ENCODE data around the gene PRAMEF17.
A peak's percentile ranks its signal among the peaks of the same experiment; 100 is the strongest.
"Not testable (repeated sequence)": the region's sequence is repeated elsewhere in the genome, so short reads cannot be mapped to it uniquely, and the experiment has no call there.

Gene PRAMEF17

GRCh38 chr1:13389332-13389731 lies at the start of gene PRAMEF17:
Gene PRAMEF17 (plus strand): TSS chr1:13389632. CDS start chr1:13389658, 26 bp downstream.
- not testable (repeated sequence) for DNase-seq

- not testable (repeated sequence) for DNase-seq
Measured at GRCh38 chr1:13342496-13342895, 46.9 kb upstream of the PRAMEF17 start.

- DNase-seq: not testable (repeated sequence)
Measured at GRCh38 chr1:13347034-13347433, 42.4 kb upstream of the PRAMEF17 start, which contains the start of gene PRAMEF14. Gene PRAMEF14 (minus strand): TSS chr1:13347134. CDS start chr1:13345314, 1,820 bp downstream.

GRCh38 chr1:13353476-13353875 lies 36.0 kb upstream of the PRAMEF17 start:
- DNase-seq: not testable (repeated sequence)

GRCh38 chr1:13354475-13354874 lies 35.0 kb upstream of the PRAMEF17 start:
- DNase-seq: not testable (repeated sequence)

GRCh38 chr1:13356774-13357173 lies 32.7 kb upstream of the PRAMEF17 start:
- peak; percentile 31 for DNase-seq

- DNase-seq: not testable (repeated sequence)
Measured at GRCh38 chr1:13362364-13362763, 27.1 kb upstream of the PRAMEF17 start.

- DNase-seq: not testable (repeated sequence)
Measured at GRCh38 chr1:13364928-13365327, 24.5 kb upstream of the PRAMEF17 start.

- DNase-seq: not testable (repeated sequence)
Measured at GRCh38 chr1:13366536-13366935, 22.9 kb upstream of the PRAMEF17 start.

GRCh38 chr1:13368544-13368943 lies 20.9 kb upstream of the PRAMEF17 start:
- not testable (repeated sequence) for DNase-seq

- not testable (repeated sequence) for DNase-seq
Measured at GRCh38 chr1:13378983-13379382, 10.4 kb upstream of the PRAMEF17 start.

- DNase-seq: not testable (repeated sequence)
Measured at GRCh38 chr1:13380380-13380779, 9.1 kb upstream of the PRAMEF17 start.

- DNase-seq: not testable (repeated sequence)
Measured at GRCh38 chr1:13393004-13393403, 3.6 kb downstream of the PRAMEF17 start.

GRCh38 chr1:13394761-13395160 lies 5.3 kb downstream of the PRAMEF17 start:
- DNase-seq: not testable (repeated sequence)

- not testable (repeated sequence) for DNase-seq
Measured at GRCh38 chr1:13395311-13395710, 5.9 kb downstream of the PRAMEF17 start.

GRCh38 chr1:13407811-13408210 lies 18.4 kb downstream of the PRAMEF17 start:
- no peak for DNase-seq

- not testable (repeated sequence) for DNase-seq
Measured at GRCh38 chr1:13410150-13410549, 20.7 kb downstream of the PRAMEF17 start, which contains the start of gene PRAMEF20. Gene PRAMEF20 (plus strand): TSS chr1:13410450. CDS start chr1:13416355, 5,905 bp downstream.

- no peak for DNase-seq
Measured at GRCh38 chr1:13430495-13430894, 41.1 kb downstream of the PRAMEF17 start.

- no peak for DNase-seq
Measured at GRCh38 chr1:13432251-13432650, 42.8 kb downstream of the PRAMEF17 start.

GRCh38 chr1:13433694-13434358 lies 44.4 kb downstream of the PRAMEF17 start:
- not testable (repeated sequence) for DNase-seq

GRCh38 chr1:13435458-13435857 lies 46.0 kb downstream of the PRAMEF17 start:
- DNase-seq: no peak

GRCh38 chr1:13439104-13439783 lies 49.8 kb downstream of the PRAMEF17 start:
- not testable (repeated sequence) for DNase-seq
